Peyer's patch (tissue), 4 donors: Measurements from ENCODE around the gene PIGB. TPM values are rescaled to one million over a fixed set of nuclear protein-coding genes. Genes with fewer than 3 reads are reported as not detected.

ENCODE experiments used
- DNase-seq, 3 donors: peaks; one replicate each; pipeline ENCODE4 v3.0.0-alpha.2; 2017 to 2019
- H3K27ac ChIP-seq, 4 donors: fragments of 200-600 bp; sonication (generic); one replicate each; pipeline ENCODE4 v1.5.1; 2016 to 2019
- H3K27me3 ChIP-seq, 2 donors: fragments of 200-600 bp; sonication (generic); one replicate each; pipeline ENCODE4 v1.5.1; 2019
- H3K36me3 ChIP-seq, 3 donors: fragments of 200-600 bp; sonication (generic); one replicate each; pipeline ENCODE4 v1.5.1; 2016 to 2019
- H3K4me1 ChIP-seq, 4 donors: fragments of 200-600 bp; sonication (generic); one replicate each; pipeline ENCODE4 v1.5.1; 2016 to 2019
- H3K4me3 ChIP-seq, 4 donors: fragments of 200-600 bp; sonication (generic); 1 replicate in 3 of 4; 2 replicates in 1 of 4; pipeline ENCODE4 v1.5.1; 2016 to 2019; ENCODE audit warnings: mild to moderate bottlenecking in 1 of 4
- H3K9me3 ChIP-seq, 4 donors: fragments of 200-600 bp; sonication (generic); one replicate each; pipeline ENCODE4 v1.5.1; 2016 to 2019; ENCODE audit warnings: mild to moderate bottlenecking in 1 of 4
- CTCF ChIP-seq, 6 experiments: fragments of 450-650 bp in 4 of 6; fragments of 200-600 bp in 2 of 6; sonication (generic) in 1 of 6; IDR thresholded peaks; one replicate each; pipeline ENCODE4 v1.5.1; 2017 to 2019; ENCODE audit warnings: antibody characterized with exemption in 6 of 6, mild to moderate bottlenecking in 3 of 6, moderate library complexity in 1 of 6
- POLR2A ChIP-seq, 2 donors: fragments of 450-650 bp; IDR thresholded peaks; one replicate each; pipeline ENCODE4 v1.5.1; 2017; ENCODE audit warnings: antibody characterized with exemption in 2 of 2, mild to moderate bottlenecking in 2 of 2, moderate library complexity in 2 of 2
- total RNA-seq, 4 donors: library from RNA; depleted of rRNA; stranded (reverse); fragments of >200 nt; gene quantifications; one replicate each; pipeline ENCODE4 v1.1.0, GENCODE V29; 2016

PIGB gene
- total RNA-seq, 4 donors from 2014 or later, result 3.2 to 34.7 (median 15.4) TPM

GRCh38 chr15:55402707-55403106 lies 83.7 kb downstream of the PIGB start:
- peaks cover 0 to 34% (median 0%) of the 10 kb centered on the region in 4 donors for H3K4me1 ChIP-seq
- H3K4me3 ChIP-seq, result no peak overlapping the region
- TF ChIP-seq CTCF (IDR thresholded peaks at IDR 0.05) (no peak), POLR2A (IDR thresholded peaks at IDR 0.05) (no peak)
- H3K27me3 ChIP-seq, result no peaks in the 10 kb centered on the region
- no peaks in the 10 kb centered on the region for H3K9me3 ChIP-seq
- no peak for DNase-seq
- H3K36me3 ChIP-seq, result peaks cover 0 to 7% (median 0%) of the 10 kb centered on the region in 3 donors
- no peak overlapping the region for H3K27ac ChIP-seq

DNA sequence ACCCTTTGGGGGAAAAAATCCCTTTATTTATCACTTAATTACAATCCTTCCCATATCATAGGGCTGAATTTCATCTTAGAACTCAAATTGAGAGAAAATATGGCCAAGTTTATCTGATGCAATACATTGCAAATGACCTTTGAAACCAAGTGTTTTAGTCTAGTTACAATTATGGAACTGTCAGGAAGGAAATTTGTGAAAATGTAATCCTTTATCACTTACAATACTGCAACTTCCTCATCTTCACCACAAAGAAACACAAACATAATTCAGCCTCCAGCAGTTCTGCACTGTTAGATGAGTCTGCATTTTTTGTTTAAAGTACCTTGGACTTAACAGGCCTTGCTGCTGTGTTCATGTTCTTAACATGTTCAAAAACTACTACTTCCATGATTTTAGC lies 84.5 kb downstream of the PIGB start:
- H3K27ac ChIP-seq, result peak overlapping the region in 2 of 4 donors; percentile 7 to 28
- DNase-seq, result no peak
- peaks cover 0 to 4% (median 0%) of the 10 kb centered on the region in 3 donors for H3K36me3 ChIP-seq
- peaks cover 0 to 34% (median 0%) of the 10 kb centered on the region in 4 donors for H3K4me1 ChIP-seq
- H3K27me3 ChIP-seq, result no peaks in the 10 kb centered on the region
- TF ChIP-seq POLR2A (IDR thresholded peaks at IDR 0.05) (no peak), CTCF (IDR thresholded peaks at IDR 0.05) (no peak)
- no peaks in the 10 kb centered on the region for H3K9me3 ChIP-seq
- H3K4me3 ChIP-seq, result no peak overlapping the region

Other genes starting within 250 kb of the PIGB start
- 10 to 100 TPM; 22.6 to 61.9 (median 28.2) TPM for gene RSL24D1, start 122.3 kb upstream of the PIGB start, total RNA-seq
- 10 to 100 TPM in 3 of 4 donors, 1 to 10 TPM in 1; 8.3 to 30.8 (median 18.2) TPM for gene RAB27A, start 29.4 kb upstream of the PIGB start, total RNA-seq
- 10 to 100 TPM in 1 of 4 donors, 1 to 10 TPM in 3; 4.2 to 12.0 (median 7.1) TPM for gene PIGBOS1, start 99 bp upstream of the PIGB start, total RNA-seq
- gene CCPG1, start 89.1 kb downstream of the PIGB start, total RNA-seq, result 10 to 100 TPM; 24.8 to 36.3 (median 29.5) TPM
- not detected for gene PIERCE2, start 89.3 kb downstream of the PIGB start, total RNA-seq
- 1 to 10 TPM in 1 of 4 donors, not detected in 3; 2.6 TPM for gene DNAAF4, start 189.0 kb downstream of the PIGB start, total RNA-seq